Lower leg skin (tissue), 4 donors: ENCODE measurements around the gene ITGA3. TPM values are rescaled to one million over a fixed set of nuclear protein-coding genes. Genes with fewer than 3 reads are reported as not detected.
A peak's percentile ranks its signal among the peaks of the same experiment; 100 is the strongest.

Source experiments
- DNase-seq, 2 donors: peaks; one replicate each; pipeline ENCODE4 v3.0.0-alpha.2; 2019; ENCODE audit warnings: low spot score in 2 of 2
- H3K4me3 ChIP-seq: fragments of 200-600 bp; sonication (generic); 2 replicates; pipeline ENCODE4 v1.5.1; 2017; ENCODE audit warnings: mild to moderate bottlenecking, low read depth; ENCODE audit not compliant: poor library complexity, severe bottlenecking
- POLR2A ChIP-seq, 2 donors: fragments of 450-650 bp; IDR thresholded peaks; one replicate each; pipeline ENCODE4 v1.6.1; 2016 to 2017; ENCODE audit warnings: antibody characterized with exemption in 2 of 2, mild to moderate bottlenecking in 1 of 2, moderate library complexity in 1 of 2
- WGBS, 2 donors: methylation state at CpG; one replicate each; pipeline ENCODE4 v1.1.5; 2018; 5-methylcytosine and 5-hydroxymethylcytosine counted together
- intact Hi-C: fragments of 100-400 bp; cut with DNase I; formaldehyde crosslinking; loops from one replicate; pipeline ENCODE4 v1.15.0; 2023; ENCODE audit warnings: low total_unique reads
- total RNA-seq, 4 donors: library from RNA; depleted of rRNA; stranded (reverse); fragments of >200 nt; gene quantifications; one replicate each; pipeline ENCODE4 v1.1.0, GENCODE V29; 2016
- TF ChIP-seq, protein P1 (sequence below), 3 donors: fragments of 450-650 bp; IDR thresholded peaks; one replicate each; pipeline ENCODE4 v1.5.1; 2016; ENCODE audit warnings: antibody characterized with exemption in 3 of 3, mild to moderate bottlenecking in 3 of 3, moderate library complexity in 2 of 3

The ITGA3 gene
- total RNA-seq, result 100 to 1,000 TPM in 3 of 4 donors, 10 to 100 TPM in 1; 99.7 to 148 (median 121) TPM

DNA sequence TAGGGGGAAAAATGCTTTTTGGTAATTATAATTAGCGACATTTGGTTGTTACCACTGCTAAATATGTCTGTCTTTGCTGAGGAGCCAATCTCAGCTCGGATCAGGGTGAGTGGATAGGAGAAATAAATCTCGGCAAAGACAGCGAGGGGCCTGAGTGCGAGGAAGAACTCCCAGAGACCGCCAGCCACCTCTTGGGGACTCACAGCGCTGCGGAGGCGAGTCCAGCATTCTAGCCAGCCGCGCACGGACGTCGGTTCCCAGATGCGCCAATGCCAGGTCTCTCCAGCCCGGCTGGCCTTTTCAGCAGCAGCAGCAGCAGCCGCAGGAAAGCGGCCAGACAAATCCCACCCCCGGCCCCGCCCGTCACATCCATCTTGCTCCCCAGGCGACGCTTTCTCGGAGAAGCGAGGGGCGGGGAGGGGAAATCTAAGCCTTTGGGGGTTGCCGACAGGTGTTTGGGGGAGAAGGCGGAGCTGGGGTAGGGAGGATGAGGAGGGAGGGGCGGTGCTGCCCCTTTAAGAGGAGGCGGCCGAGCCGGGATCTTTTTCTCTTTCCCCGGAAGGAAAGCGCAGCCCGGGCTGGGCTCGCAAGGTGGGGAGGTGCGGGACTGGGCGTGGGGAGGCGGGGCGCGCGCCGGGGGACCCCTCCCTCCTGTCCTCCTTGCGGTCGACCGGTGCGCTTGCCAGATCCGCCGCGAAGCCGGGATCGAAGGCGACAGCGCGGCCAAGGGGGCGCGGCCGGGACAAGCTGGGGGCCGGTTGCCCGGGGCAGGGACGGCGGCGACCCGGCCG lies at the start of gene ITGA3:
ITGA3 (plus strand) TSS at position 685 of the 791 bp plus-strand sequence. CDS start 330 bp downstream, outside the sequence.
- TF ChIP-seq POLR2A (IDR thresholded peaks at IDR 0.05), result no peak
- TF ChIP-seq, protein P1, sequence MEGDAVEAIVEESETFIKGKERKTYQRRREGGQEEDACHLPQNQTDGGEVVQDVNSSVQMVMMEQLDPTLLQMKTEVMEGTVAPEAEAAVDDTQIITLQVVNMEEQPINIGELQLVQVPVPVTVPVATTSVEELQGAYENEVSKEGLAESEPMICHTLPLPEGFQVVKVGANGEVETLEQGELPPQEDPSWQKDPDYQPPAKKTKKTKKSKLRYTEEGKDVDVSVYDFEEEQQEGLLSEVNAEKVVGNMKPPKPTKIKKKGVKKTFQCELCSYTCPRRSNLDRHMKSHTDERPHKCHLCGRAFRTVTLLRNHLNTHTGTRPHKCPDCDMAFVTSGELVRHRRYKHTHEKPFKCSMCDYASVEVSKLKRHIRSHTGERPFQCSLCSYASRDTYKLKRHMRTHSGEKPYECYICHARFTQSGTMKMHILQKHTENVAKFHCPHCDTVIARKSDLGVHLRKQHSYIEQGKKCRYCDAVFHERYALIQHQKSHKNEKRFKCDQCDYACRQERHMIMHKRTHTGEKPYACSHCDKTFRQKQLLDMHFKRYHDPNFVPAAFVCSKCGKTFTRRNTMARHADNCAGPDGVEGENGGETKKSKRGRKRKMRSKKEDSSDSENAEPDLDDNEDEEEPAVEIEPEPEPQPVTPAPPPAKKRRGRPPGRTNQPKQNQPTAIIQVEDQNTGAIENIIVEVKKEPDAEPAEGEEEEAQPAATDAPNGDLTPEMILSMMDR (IDR thresholded peaks at IDR 0.05), result no peak
- WGBS, 2 donors, result 0 to 1% methylated on average over 54 to 60 of the region's 65 CpGs
- peak; percentile 39 to 92 for DNase-seq
- intact Hi-C loops, result no loop called here
- H3K4me3 ChIP-seq, result peak within 1 kb of the TSS; percentile 47

DNA sequence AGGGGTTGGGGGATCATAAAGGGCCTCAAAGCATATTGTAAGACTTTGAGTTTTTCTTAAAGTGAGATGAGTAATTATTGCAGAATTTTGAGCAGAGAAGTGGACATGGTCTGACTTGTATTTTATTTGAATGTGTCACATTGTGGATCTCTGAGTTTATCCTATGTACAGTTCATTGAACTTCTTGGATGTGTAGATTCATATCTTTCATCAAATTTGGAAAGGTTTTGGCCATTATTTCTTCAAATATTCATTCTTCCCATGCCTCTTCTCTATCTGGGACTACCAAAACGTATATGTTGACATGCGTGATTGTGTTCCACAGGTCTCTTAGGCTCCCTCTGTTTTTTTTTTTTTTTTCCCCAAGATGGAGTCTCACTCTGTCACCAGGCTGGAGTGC lies 46.6 kb upstream of the ITGA3 start:
- no peak overlapping the region for H3K4me3 ChIP-seq
- DNase-seq, result no peak
- 82 to 83% methylated on average over 2 of the region's 2 CpGs for WGBS, 2 donors
- TF ChIP-seq, protein P1 (IDR thresholded peaks at IDR 0.05), result no peak
- TF ChIP-seq POLR2A (IDR thresholded peaks at IDR 0.05), result no peak
- intact Hi-C loops, result no loop called here

DNA sequence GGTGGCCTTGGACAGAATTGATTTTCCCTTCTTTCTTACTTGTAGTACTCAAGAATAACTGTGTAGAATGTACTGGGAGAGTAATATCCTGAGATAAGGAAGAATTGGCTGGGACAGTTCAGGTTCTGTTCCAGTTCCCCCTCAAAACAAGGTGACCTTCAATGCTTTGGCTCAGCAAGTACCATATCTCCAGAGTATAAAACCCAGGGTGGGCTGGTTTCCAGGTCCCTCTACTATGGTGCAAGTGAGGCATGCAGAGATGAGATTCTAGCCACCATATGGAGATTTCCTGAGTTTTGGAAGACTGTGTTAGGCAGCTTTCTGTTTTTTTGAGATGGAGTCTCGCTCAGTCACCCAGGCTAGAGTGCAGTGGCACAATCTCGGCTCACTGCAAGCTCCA lies 42.8 kb upstream of the ITGA3 start:
- intact Hi-C loops, result no loop called here
- peak in 1 of 2 donors; percentile 52 for DNase-seq
- WGBS, 2 donors, result 66 to 83% methylated on average over 2 of the region's 2 CpGs
- no peak overlapping the region for H3K4me3 ChIP-seq
- TF ChIP-seq POLR2A (IDR thresholded peaks at IDR 0.05), result no peak
- TF ChIP-seq, protein P1 (IDR thresholded peaks at IDR 0.05), result no peak

DNA sequence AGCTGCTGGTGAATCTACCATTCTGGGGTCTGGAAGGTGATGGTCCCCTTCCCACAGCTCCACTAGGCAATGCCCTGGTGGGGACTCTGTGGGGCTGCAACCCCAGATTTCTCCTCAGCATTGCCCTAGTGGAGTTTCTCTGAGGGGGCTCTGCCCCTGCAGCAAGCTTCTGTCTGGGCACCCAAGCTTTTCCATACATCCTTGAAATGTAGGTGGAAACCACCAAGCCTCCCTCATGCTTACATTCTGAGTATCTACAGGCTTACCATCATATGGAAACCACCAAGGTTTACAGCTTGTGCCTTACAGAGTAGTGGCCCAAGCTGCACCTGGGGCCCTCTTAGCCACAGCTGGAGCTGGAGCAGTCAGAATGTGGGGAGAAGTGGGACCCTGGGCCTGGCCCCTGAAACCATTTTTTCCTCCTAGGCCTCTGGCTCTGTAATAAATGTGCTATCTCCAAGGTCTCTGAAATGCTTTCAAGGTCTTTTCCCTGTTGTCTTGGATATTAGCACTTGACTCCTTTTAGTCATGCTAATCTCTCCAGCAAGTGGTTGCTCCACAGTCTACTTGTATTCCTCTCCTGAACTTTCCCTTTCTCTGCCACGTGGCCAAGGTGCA lies 41.3 kb upstream of the ITGA3 start:
- 30 to 59% methylated on average over 1 of the region's 1 CpG for WGBS, 2 donors
- H3K4me3 ChIP-seq, result no peak overlapping the region
- intact Hi-C loops, result no loop called here
- no peak for DNase-seq
- TF ChIP-seq POLR2A (IDR thresholded peaks at IDR 0.05), result no peak
- TF ChIP-seq, protein P1 (IDR thresholded peaks at IDR 0.05), result no peak

DNA sequence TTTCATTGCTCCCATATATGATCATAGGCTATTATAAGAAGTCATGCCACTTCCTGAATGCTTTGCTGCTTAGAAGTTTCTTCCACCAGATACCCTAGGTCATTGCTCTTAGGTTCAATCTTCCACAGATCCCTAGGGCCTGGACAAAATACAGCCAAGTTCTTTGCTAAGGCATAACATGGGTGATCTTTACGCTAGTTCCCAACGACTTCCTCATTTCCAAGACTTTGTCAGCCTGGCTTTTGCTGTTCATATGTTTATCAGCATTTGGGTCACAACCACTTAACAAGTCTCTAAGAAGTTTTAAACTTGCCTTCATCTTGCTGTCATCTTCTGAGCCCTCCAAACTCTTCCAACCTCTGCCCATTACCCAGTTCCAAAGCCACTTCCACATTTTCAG lies 40.8 kb upstream of the ITGA3 start:
- WGBS, 2 donors, result 87 to 90% methylated on average over 2 of the region's 2 CpGs
- no peak overlapping the region for H3K4me3 ChIP-seq
- no peak for DNase-seq
- intact Hi-C loops, result no loop called here
- TF ChIP-seq, protein P1 (IDR thresholded peaks at IDR 0.05), result no peak
- TF ChIP-seq POLR2A (IDR thresholded peaks at IDR 0.05), result no peak
